ENCODE data around the gene TBC1D22A.

- TF ChIP-seq, protein P1, sequence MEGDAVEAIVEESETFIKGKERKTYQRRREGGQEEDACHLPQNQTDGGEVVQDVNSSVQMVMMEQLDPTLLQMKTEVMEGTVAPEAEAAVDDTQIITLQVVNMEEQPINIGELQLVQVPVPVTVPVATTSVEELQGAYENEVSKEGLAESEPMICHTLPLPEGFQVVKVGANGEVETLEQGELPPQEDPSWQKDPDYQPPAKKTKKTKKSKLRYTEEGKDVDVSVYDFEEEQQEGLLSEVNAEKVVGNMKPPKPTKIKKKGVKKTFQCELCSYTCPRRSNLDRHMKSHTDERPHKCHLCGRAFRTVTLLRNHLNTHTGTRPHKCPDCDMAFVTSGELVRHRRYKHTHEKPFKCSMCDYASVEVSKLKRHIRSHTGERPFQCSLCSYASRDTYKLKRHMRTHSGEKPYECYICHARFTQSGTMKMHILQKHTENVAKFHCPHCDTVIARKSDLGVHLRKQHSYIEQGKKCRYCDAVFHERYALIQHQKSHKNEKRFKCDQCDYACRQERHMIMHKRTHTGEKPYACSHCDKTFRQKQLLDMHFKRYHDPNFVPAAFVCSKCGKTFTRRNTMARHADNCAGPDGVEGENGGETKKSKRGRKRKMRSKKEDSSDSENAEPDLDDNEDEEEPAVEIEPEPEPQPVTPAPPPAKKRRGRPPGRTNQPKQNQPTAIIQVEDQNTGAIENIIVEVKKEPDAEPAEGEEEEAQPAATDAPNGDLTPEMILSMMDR (IDR thresholded peaks at IDR 0.05), result no peak
- no peak for TF ChIP-seq POLR2AphosphoS5 (IDR thresholded peaks at IDR 0.05)
- TF ChIP-seq EP300 (IDR thresholded peaks at IDR 0.05), result no peak
Measured at GRCh38 chr22:46779651-46780050, 17.2 kb downstream of the TBC1D22A start.
